Natural killer cell (primary cell): ENCODE measurements around the gene ADORA2A. TPM values are rescaled to one million over a fixed set of nuclear protein-coding genes. Genes with fewer than 3 reads are reported as not detected.

ENCODE experiments used
- ATAC-seq, 3 donors: fragments of 150-1000 bp in 2 of 3; fragments of 200-7000 bp in 1 of 3; cut with Tn5 transposase; 1 replicate in 1 of 3; 2 replicates in 2 of 3; pipeline ENCODE4 v1.10.0; 2021; ENCODE audit warnings: mild to moderate bottlenecking in 2 of 3, moderate library complexity in 2 of 3
- DNase-seq, 2 donors: peaks; one replicate each; pipeline versions ENCODE4 v3.0.0 to v3.0.0-alpha.2; 2013 to 2021; ENCODE audit warnings: mixed read lengths in 1 of 2
- H3K27ac ChIP-seq: one replicate; pipeline ENCODE4 v1.5.1; 2013; ENCODE audit warnings: mild to moderate bottlenecking, low read length
- H3K27me3 ChIP-seq: one replicate; pipeline ENCODE4 v1.6.1; 2013; ENCODE audit warnings: low read length; ENCODE audit not compliant: control insufficient read depth, insufficient read depth
- H3K36me3 ChIP-seq: one replicate; pipeline ENCODE4 v1.6.1; 2013; ENCODE audit warnings: low read length; ENCODE audit not compliant: control insufficient read depth, insufficient read depth
- H3K4me1 ChIP-seq: one replicate; pipeline ENCODE4 v1.6.1; 2013; ENCODE audit warnings: low read length; ENCODE audit not compliant: control insufficient read depth, insufficient read depth
- H3K4me3 ChIP-seq: one replicate; pipeline ENCODE4 v1.5.1; 2013; ENCODE audit warnings: low read length
- H3K9me3 ChIP-seq: one replicate; pipeline ENCODE4 v1.6.1; 2013; ENCODE audit warnings: low read length; ENCODE audit not compliant: control insufficient read depth, insufficient read depth
- H3K27ac Mint-ChIP-seq, 2 donors: one replicate each; pipeline ENCODE4 v1.8.0; 2022; ENCODE audit warnings: mild to moderate bottlenecking in 2 of 2, mixed read lengths in 2 of 2, moderate library complexity in 1 of 2
- H3K27me3 Mint-ChIP-seq, 2 donors: one replicate each; pipeline ENCODE4 v1.8.0; 2022; ENCODE audit warnings: low read depth in 2 of 2, mixed read lengths in 2 of 2
- H3K36me3 Mint-ChIP-seq: one replicate; pipeline ENCODE4 v1.8.0; 2022; ENCODE audit warnings: mixed read lengths
- H3K4me1 Mint-ChIP-seq, 2 donors: one replicate each; pipeline ENCODE4 v1.8.0; 2022; ENCODE audit warnings: mixed read lengths in 2 of 2
- H3K4me3 Mint-ChIP-seq: one replicate; pipeline ENCODE4 v1.8.0; 2022; ENCODE audit warnings: mild to moderate bottlenecking, moderate library complexity, mixed read lengths
- H3K9me3 Mint-ChIP-seq, 2 donors: one replicate each; pipeline ENCODE4 v1.8.0; 2022; ENCODE audit warnings: mixed read lengths in 2 of 2
- WGBS: methylation state at CpG from one replicate; pipeline ENCODE4 v1.1.7; 2013; ENCODE audit warnings: missing lambda C conversion rate; ENCODE audit not compliant: insufficient coverage; 5-methylcytosine and 5-hydroxymethylcytosine counted together
- intact Hi-C: fragments of 100-400 bp; cut with micrococcal nuclease; formaldehyde crosslinking; loops from one replicate; pipeline ENCODE4 v1.14.2; 2022
- total RNA-seq, 4 donors: library from RNA; stranded (reverse); fragments of 120-200 nt in 1 of 4; gene quantifications; one replicate each; pipeline versions ENCODE4 v1.2.3 to v1.2.4, GENCODE V29; 2013 to 2022
- TF ChIP-seq, protein P1 (sequence below): fragments of 200-600 bp; IDR thresholded peaks from one replicate; pipeline ENCODE4 v1.8.0; 2022; ENCODE audit warnings: antibody characterized with exemption

ADORA2A gene
- total RNA-seq, 3 donors from 2014 or later (not counting 1 experiment from before 2014, with no cell fraction given) = 11.0 to 15.0 (median 11.7) TPM

- Histone ChIP-seq H3K9me3 (no peaks in the 10 kb centered on the region), H3K27ac (peak overlapping the region; percentile 3), H3K4me3 (no peak overlapping the region), H3K36me3 (no peaks in the 10 kb centered on the region), H3K27me3 (no peaks in the 10 kb centered on the region), H3K4me1 (peaks cover 99% of the 10 kb centered on the region)
- H3K4me3 Mint-ChIP-seq = peak overlapping the region; percentile 82
- H3K27me3 Mint-ChIP-seq = peaks cover 9% of the 10 kb centered on the region in 2 donors
- peak overlapping the region in 1 of 2 donors; percentile 63 for H3K27ac Mint-ChIP-seq
- TF ChIP-seq, protein P1, sequence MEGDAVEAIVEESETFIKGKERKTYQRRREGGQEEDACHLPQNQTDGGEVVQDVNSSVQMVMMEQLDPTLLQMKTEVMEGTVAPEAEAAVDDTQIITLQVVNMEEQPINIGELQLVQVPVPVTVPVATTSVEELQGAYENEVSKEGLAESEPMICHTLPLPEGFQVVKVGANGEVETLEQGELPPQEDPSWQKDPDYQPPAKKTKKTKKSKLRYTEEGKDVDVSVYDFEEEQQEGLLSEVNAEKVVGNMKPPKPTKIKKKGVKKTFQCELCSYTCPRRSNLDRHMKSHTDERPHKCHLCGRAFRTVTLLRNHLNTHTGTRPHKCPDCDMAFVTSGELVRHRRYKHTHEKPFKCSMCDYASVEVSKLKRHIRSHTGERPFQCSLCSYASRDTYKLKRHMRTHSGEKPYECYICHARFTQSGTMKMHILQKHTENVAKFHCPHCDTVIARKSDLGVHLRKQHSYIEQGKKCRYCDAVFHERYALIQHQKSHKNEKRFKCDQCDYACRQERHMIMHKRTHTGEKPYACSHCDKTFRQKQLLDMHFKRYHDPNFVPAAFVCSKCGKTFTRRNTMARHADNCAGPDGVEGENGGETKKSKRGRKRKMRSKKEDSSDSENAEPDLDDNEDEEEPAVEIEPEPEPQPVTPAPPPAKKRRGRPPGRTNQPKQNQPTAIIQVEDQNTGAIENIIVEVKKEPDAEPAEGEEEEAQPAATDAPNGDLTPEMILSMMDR = no peak
- peaks cover 50 to 72% of the 10 kb centered on the region in 2 donors for H3K4me1 Mint-ChIP-seq
- H3K36me3 Mint-ChIP-seq = no peaks in the 10 kb centered on the region
- intact Hi-C loops = no loop called here
- 84% methylated on average over 22 of the region's 22 CpGs for WGBS
- ATAC-seq (no peak), DNase-seq (peak in 1 of 2 donors; percentile 70)
- H3K9me3 Mint-ChIP-seq = no peaks in the 10 kb centered on the region
Measured at GRCh38 chr22:24429411-24430365, 2.3 kb downstream of the ADORA2A start.

- H3K36me3 Mint-ChIP-seq = no peaks in the 10 kb centered on the region
- TF ChIP-seq, protein P1 = no peak
- Histone ChIP-seq H3K9me3 (no peaks in the 10 kb centered on the region), H3K4me3 (no peak overlapping the region), H3K4me1 (peaks cover 100% of the 10 kb centered on the region), H3K27ac (no peak overlapping the region), H3K36me3 (no peaks in the 10 kb centered on the region), H3K27me3 (no peaks in the 10 kb centered on the region)
- intact Hi-C loops = no loop called here
- no peak overlapping the region for H3K4me3 Mint-ChIP-seq
- H3K27me3 Mint-ChIP-seq = peaks cover 5 to 7% of the 10 kb centered on the region in 2 donors
- no peaks in the 10 kb centered on the region for H3K9me3 Mint-ChIP-seq
- ATAC-seq (no peak), DNase-seq (no peak)
- peaks cover 55 to 77% of the 10 kb centered on the region in 2 donors for H3K4me1 Mint-ChIP-seq
- 93% methylated on average over 14 of the region's 14 CpGs for WGBS
- peak overlapping the region in 1 of 2 donors; percentile 77 for H3K27ac Mint-ChIP-seq
Measured at GRCh38 chr22:24430431-24431308, 3.3 kb downstream of the ADORA2A start.

- TF ChIP-seq, protein P1 = no peak
- peak overlapping the region; percentile 2 for H3K4me3 Mint-ChIP-seq
- peaks cover 100% of the 10 kb centered on the region for H3K4me1 ChIP-seq
- WGBS = 94% methylated on average over 9 of the region's 9 CpGs
- DNase-seq (no peak), ATAC-seq (no peak)
- no peaks in the 10 kb centered on the region for H3K9me3 Mint-ChIP-seq
- H3K4me1 Mint-ChIP-seq = peaks cover 47 to 72% of the 10 kb centered on the region in 2 donors
- no peak overlapping the region for H3K4me3 ChIP-seq
- no peaks in the 10 kb centered on the region for H3K9me3 ChIP-seq
- no peaks in the 10 kb centered on the region for H3K36me3 ChIP-seq
- no peaks in the 10 kb centered on the region for H3K36me3 Mint-ChIP-seq
- intact Hi-C loops = no loop called here
- H3K27ac ChIP-seq = no peak overlapping the region
- peak overlapping the region in 1 of 2 donors; percentile 77 for H3K27ac Mint-ChIP-seq
- peaks cover 0 to 2% of the 10 kb centered on the region in 2 donors for H3K27me3 Mint-ChIP-seq
- no peaks in the 10 kb centered on the region for H3K27me3 ChIP-seq
Measured at GRCh38 chr22:24431309-24432034, 4.1 kb downstream of the ADORA2A start.
